SK-N-SH (cell line): Measurements from ENCODE around the gene TMEM259. TPM values are rescaled to one million over a fixed set of nuclear protein-coding genes. Genes with fewer than 3 reads are reported as not detected.

Experiments used
- CTCF ChIA-PET: fragments of 300-600, 350-600 bp; formaldehyde crosslinking; extraction: SDS; loops from one replicate; lab custom pipeline; 2021; lab: Yijun Ruan, JAX
- POLR2A ChIA-PET: fragments of 350-600 bp; sonication (Branson Sonifier 250); formaldehyde crosslinking; extraction: SDS; loops from one replicate; lab custom pipeline; 2020; ENCODE audit warnings: antibody characterized with exemption, inconsistent platforms; lab: Yijun Ruan, JAX
- DNase-seq: peaks from one replicate; pipeline ENCODE4 v3.0.0; 2012
- H2AFZ ChIP-seq: fragments of 200-600 bp; sonication (generic); 2 replicates; pipeline ENCODE4 v1.8.1; 2016; ENCODE audit warnings: antibody characterized with exemption, mild to moderate bottlenecking, low read depth
- H3F3A ChIP-seq: fragments of 200-600 bp; sonication (generic); replicated peaks from 2 replicates; pipeline ENCODE3; 2016; ENCODE audit warnings: antibody characterized with exemption, mild to moderate bottlenecking; ENCODE audit not compliant: insufficient read depth
- H3K27ac ChIP-seq, 2 experiments: fragments of 200-500 bp in 1 of 2; fragments of 200-600 bp in 1 of 2; sonication (Bioruptor generic) in 1 of 2; sonication (generic), shearing (Covaris generic) in 1 of 2; 2 replicates each; pipeline versions ENCODE4 v1.5.1 to v1.6.1; 2014 to 2016; ENCODE audit warnings: low read depth in 2 of 2, inconsistent platforms in 1 of 2, low read length in 1 of 2, mild to moderate bottlenecking in 1 of 2, mixed read lengths in 1 of 2
- H3K27me3 ChIP-seq: fragments of 200-600 bp; sonication (generic), shearing (Covaris generic); 2 replicates; pipeline ENCODE4 v1.6.1; 2016; ENCODE audit warnings: mixed run types; ENCODE audit not compliant: insufficient read depth
- H3K36me3 ChIP-seq, 2 experiments: fragments of 200-500 bp in 1 of 2; fragments of 200-600 bp in 1 of 2; sonication (Bioruptor generic) in 1 of 2; sonication (generic) in 1 of 2; replicated peaks in 1 of 2; 2 replicates each; pipeline versions ENCODE3 to v1.5.1; 2014 to 2016; ENCODE audit warnings: low read length in 1 of 2, mild to moderate bottlenecking in 1 of 2; ENCODE audit not compliant: insufficient read depth in 2 of 2, control insufficient read depth in 1 of 2
- H3K4me1 ChIP-seq, 2 experiments: fragments of 200-500 bp in 1 of 2; fragments of 200-600 bp in 1 of 2; sonication (Bioruptor generic) in 1 of 2; sonication (generic), shearing (Covaris generic) in 1 of 2; 2 replicates each; pipeline versions ENCODE4 v1.5.1 to v1.6.1; 2014 to 2016; ENCODE audit warnings: low read depth in 1 of 2, low read length in 1 of 2, mixed run types in 1 of 2; ENCODE audit not compliant: insufficient read depth in 2 of 2, control insufficient read depth in 1 of 2
- H3K4me2 ChIP-seq: fragments of 200-600 bp; sonication (generic), shearing (Covaris generic); 2 replicates; pipeline ENCODE4 v1.6.1; 2017; ENCODE audit warnings: mixed run types
- H3K4me3 ChIP-seq, 2 experiments: fragments of 200-500 bp in 1 of 2; fragments of 200-600 bp in 1 of 2; sonication (Bioruptor generic) in 1 of 2; sonication (generic), shearing (Covaris generic) in 1 of 2; 2 replicates each; pipeline versions ENCODE4 v1.5.1 to v1.8.1; 2014 to 2016; ENCODE audit warnings: low read depth in 2 of 2, inconsistent platforms in 1 of 2, low read length in 1 of 2, mild to moderate bottlenecking in 1 of 2, mixed read lengths in 1 of 2, moderate library complexity in 1 of 2
- H3K79me2 ChIP-seq: fragments of 200-600 bp; sonication (generic); 2 replicates; pipeline ENCODE4 v1.8.1; 2017; ENCODE audit warnings: mild to moderate bottlenecking; ENCODE audit not compliant: insufficient read depth
- H3K9ac ChIP-seq: fragments of 200-600 bp; sonication (generic); 2 replicates; pipeline ENCODE4 v1.6.1; 2017; ENCODE audit warnings: mixed run types
- H3K9me2 ChIP-seq: fragments of 200-600 bp; sonication (generic); 2 replicates; pipeline ENCODE4 v1.6.1; 2017; ENCODE audit warnings: mixed run types
- H3K9me3 ChIP-seq: fragments of 200-600 bp; sonication (generic); 2 replicates; pipeline ENCODE4 v1.6.1; 2017; ENCODE audit warnings: mixed run types, mild to moderate bottlenecking, moderate library complexity
- H4K20me1 ChIP-seq: fragments of 200-600 bp; sonication (generic); 2 replicates; pipeline ENCODE4 v1.6.1; 2017; ENCODE audit warnings: mild to moderate bottlenecking, mixed run types; ENCODE audit not compliant: insufficient read depth
- CTCF ChIP-seq: fragments of 200-600 bp; sonication (generic); IDR thresholded peaks from 2 replicates; pipeline ENCODE4 v1.6.1; 2017; ENCODE audit warnings: antibody characterized with exemption, mild to moderate bottlenecking, moderate library complexity
- FOSL2 ChIP-seq: IDR thresholded peaks from 2 replicates; pipeline ENCODE4 v1.4.0; 2012; ENCODE audit warnings: low read depth, mild to moderate bottlenecking, moderate library complexity, borderline replicate concordance
- FOXJ3 ChIP-seq: sonication (generic); formaldehyde crosslinking; IDR thresholded peaks from 2 replicates; pipeline ENCODE4 v1.5.1; 2020; ENCODE audit warnings: mild to moderate bottlenecking, missing genetic modification reagents
- GABPA ChIP-seq: IDR thresholded peaks from 2 replicates; pipeline ENCODE4 v1.4.0; 2012; ENCODE audit warnings: low read depth, mild to moderate bottlenecking
- GATA2 ChIP-seq: sonication (generic); formaldehyde crosslinking; IDR thresholded peaks from 2 replicates; pipeline ENCODE4 v1.5.0; 2020; ENCODE audit warnings: mild to moderate bottlenecking, missing genetic modification reagents
- MAX ChIP-seq: IDR thresholded peaks from 2 replicates; pipeline ENCODE4 v1.4.0; 2012; ENCODE audit warnings: low read depth
- MEF2A ChIP-seq: IDR thresholded peaks from 2 replicates; pipeline ENCODE4 v1.4.0; 2012; ENCODE audit warnings: low read depth, borderline replicate concordance
- MXI1 ChIP-seq: IDR thresholded peaks from 2 replicates; pipeline ENCODE4 v1.6.1; 2012; ENCODE audit warnings: mild to moderate bottlenecking, low read depth, low read length, improper control_type of control experiment
- NFIC ChIP-seq: IDR thresholded peaks from 2 replicates; pipeline ENCODE4 v1.4.0; 2012; ENCODE audit warnings: borderline replicate concordance
- NRF1 ChIP-seq: IDR thresholded peaks from 2 replicates; pipeline ENCODE4 v1.6.1; 2012; ENCODE audit warnings: low read depth, mild to moderate bottlenecking, low read length
- PBX3 ChIP-seq: IDR thresholded peaks from 2 replicates; pipeline ENCODE4; 2012
- RAD21 ChIP-seq: IDR thresholded peaks from 2 replicates; pipeline ENCODE4 v1.6.1; 2012; ENCODE audit warnings: mild to moderate bottlenecking, low read length
- RFX5 ChIP-seq: IDR thresholded peaks from 2 replicates; pipeline ENCODE4 v1.6.1; 2012; ENCODE audit warnings: mild to moderate bottlenecking, improper control_type of control experiment, low read length
- SMC3 ChIP-seq: IDR thresholded peaks from 2 replicates; pipeline ENCODE4 v1.6.1; 2012; ENCODE audit warnings: low read depth, low read length, improper control_type of control experiment
- TAF1 ChIP-seq: IDR thresholded peaks from 2 replicates; pipeline ENCODE4 v1.6.1; 2012; ENCODE audit warnings: low read depth, mild to moderate bottlenecking, low read length, moderate library complexity, borderline replicate concordance
- TCF12 ChIP-seq: IDR thresholded peaks from 2 replicates; pipeline ENCODE4 v1.4.0; 2012
- TEAD4 ChIP-seq: IDR thresholded peaks from 2 replicates; pipeline ENCODE4 v1.4.0; 2012; ENCODE audit warnings: mild to moderate bottlenecking, borderline replicate concordance; ENCODE audit not compliant: insufficient read depth
- USF1 ChIP-seq: IDR thresholded peaks from 2 replicates; pipeline ENCODE4 v1.4.0; 2012; ENCODE audit warnings: low read depth, borderline replicate concordance
- USF2 ChIP-seq: fragments of 150-350 bp; IDR thresholded peaks from 2 replicates; pipeline ENCODE4 v1.6.1; 2017; ENCODE audit warnings: antibody characterized with exemption, low read length, low read depth, borderline replicate concordance
- WGBS: methylation state at CpG from one replicate; pipeline ENCODE4 v1.1.6; 2017; ENCODE audit warnings: low lambda C conversion rate; 5-methylcytosine and 5-hydroxymethylcytosine counted together
- polyA plus RNA-seq, 3 experiments: library from polyadenylated mRNA; depleted of rRNA; stranded (reverse); fragments of >200 nt; gene quantifications; 2 replicates each; pipeline ENCODE4 v1.2.3, GENCODE V29; 2012

TMEM259 gene
- polyA plus RNA-seq, 1 of the 3 experiments (the other 2 are of a cell fraction) = 138 TPM

- Histone ChIP-seq H3K9ac (no peak overlapping the region), H3K79me2 (no peaks in the 10 kb centered on the region)
- peak; percentile 45; the same call in 1 of the 2 replicates for TF ChIP-seq MXI1
- TF ChIP-seq TAF1 = no peak
- TF ChIP-seq TCF12 = no peak
- TF ChIP-seq NRF1 = peak; percentile 42
- no peak for TF ChIP-seq MEF2A
- TF ChIP-seq PBX3 = no peak
- no peak for TF ChIP-seq FOSL2
- no peak for TF ChIP-seq GATA2 (CRISPR knock-in tag)
- TF ChIP-seq SMC3 = peak; percentile 13; the same call in 1 of the 2 replicates
- peak; percentile 42 for TF ChIP-seq RAD21
- no peak for TF ChIP-seq RFX5
- no peak for TF ChIP-seq USF2
- TF ChIP-seq GABPA = no peak
- TF ChIP-seq FOXJ3 (CRISPR knock-in tag) = no peak
- no peak for TF ChIP-seq NFIC
- TF ChIP-seq USF1 = no peak
- TF ChIP-seq MAX = peak; percentile 98
- TF ChIP-seq CTCF = peak; percentile 55
- no peak for TF ChIP-seq TEAD4
- TF ChIP-seq, all 33 proteins: peak for 6
- no peaks in the 10 kb centered on the region for H3K9me3 ChIP-seq
- H2AFZ ChIP-seq = no peak overlapping the region
- peak; percentile 88 for DNase-seq
- H3K4me1 ChIP-seq = peaks cover 0 to 20% of the 10 kb centered on the region in 2 experiments; a peak in 1 of 4 replicates
- no peak overlapping the region for H3K4me3 ChIP-seq
- ChIA-PET POLR2A (interaction anchor here (1.4 kb wide), 1 partner anchor 81 kb away, joined by 5 read pairs; the partner anchor contains the start of gene WDR18), CTCF (interaction anchor here (0.7 to 3.5 kb wide), 19 partner anchors 8 to 176 kb away, joined by 3 to 24 read pairs (median 5); partner anchors contain the start of gene RNU6-2)
- 21% methylated on average over 16 of the region's 60 CpGs for WGBS
- H3K36me3 ChIP-seq = no peaks in the 10 kb centered on the region
- no peak overlapping the region for H3K27ac ChIP-seq
- H3K9me2 ChIP-seq = no peaks in the 10 kb centered on the region
- peaks cover 26% of the 10 kb centered on the region for H3K27me3 ChIP-seq
- H4K20me1 ChIP-seq = no peaks in the 10 kb centered on the region
- 0 out of 2 replicates have a peak overlapping the region, but pooled peaks have one; percentile 24 for H3K4me2 ChIP-seq
- peaks cover 7% of the 10 kb centered on the region for H3F3A ChIP-seq
These were observed 44.0 kb upstream of the TMEM259 start for GRCh38 chr19:1064661-1065605.
